ENCODE measurements around the gene PON2.
"Not testable (repeated sequence)": the region's sequence is repeated elsewhere in the genome, so short reads cannot be mapped to it uniquely, and the experiment has no call there.

The PON2 gene

GRCh38 chr7:95389516-95389915, 45.3 kb downstream of the PON2 start:
- TF ChIP-seq, protein P1, sequence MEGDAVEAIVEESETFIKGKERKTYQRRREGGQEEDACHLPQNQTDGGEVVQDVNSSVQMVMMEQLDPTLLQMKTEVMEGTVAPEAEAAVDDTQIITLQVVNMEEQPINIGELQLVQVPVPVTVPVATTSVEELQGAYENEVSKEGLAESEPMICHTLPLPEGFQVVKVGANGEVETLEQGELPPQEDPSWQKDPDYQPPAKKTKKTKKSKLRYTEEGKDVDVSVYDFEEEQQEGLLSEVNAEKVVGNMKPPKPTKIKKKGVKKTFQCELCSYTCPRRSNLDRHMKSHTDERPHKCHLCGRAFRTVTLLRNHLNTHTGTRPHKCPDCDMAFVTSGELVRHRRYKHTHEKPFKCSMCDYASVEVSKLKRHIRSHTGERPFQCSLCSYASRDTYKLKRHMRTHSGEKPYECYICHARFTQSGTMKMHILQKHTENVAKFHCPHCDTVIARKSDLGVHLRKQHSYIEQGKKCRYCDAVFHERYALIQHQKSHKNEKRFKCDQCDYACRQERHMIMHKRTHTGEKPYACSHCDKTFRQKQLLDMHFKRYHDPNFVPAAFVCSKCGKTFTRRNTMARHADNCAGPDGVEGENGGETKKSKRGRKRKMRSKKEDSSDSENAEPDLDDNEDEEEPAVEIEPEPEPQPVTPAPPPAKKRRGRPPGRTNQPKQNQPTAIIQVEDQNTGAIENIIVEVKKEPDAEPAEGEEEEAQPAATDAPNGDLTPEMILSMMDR (conservative IDR thresholded peaks at IDR 0.05; ENCODE audit: low read depth) = no peak
- H3K27ac ChIP-seq = no peak overlapping the region
- no peak for DNase-seq (ENCODE audit: low spot score)
- ChIA-PET CTCF (interaction anchor here (0.7 kb wide), 1 partner anchor 36 kb away, joined by 3 read pairs; no protein-coding TSS in a partner anchor), POLR2A (ENCODE audit: low non-redundant PET) (no interaction called here)

DNA sequence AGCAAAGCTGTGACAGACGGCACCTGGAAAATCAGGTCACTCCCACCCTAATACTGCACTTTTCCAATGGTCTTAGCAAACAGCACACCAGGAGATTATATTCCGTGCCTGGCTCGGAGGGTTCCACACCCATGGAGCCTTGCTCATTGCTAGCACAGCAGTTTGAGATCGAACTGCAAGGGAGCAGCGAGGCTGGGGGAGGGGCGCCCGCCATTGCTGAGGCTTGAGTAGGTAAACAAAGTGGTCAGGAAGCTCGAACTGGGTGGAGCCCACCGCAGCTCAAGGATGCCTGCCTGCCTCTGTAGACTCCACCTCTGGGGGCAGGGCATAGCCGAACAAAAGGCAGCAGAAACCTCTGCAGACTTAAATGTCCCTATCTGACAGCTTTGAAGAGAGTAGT, 55.4 kb downstream of the PON2 start:
- DNase-seq (ENCODE audit: low spot score); POLR2A ChIA-PET (ENCODE audit: low non-redundant PET); CTCF ChIA-PET; H3K27ac ChIP-seq: not testable (repeated sequence)

DNA sequence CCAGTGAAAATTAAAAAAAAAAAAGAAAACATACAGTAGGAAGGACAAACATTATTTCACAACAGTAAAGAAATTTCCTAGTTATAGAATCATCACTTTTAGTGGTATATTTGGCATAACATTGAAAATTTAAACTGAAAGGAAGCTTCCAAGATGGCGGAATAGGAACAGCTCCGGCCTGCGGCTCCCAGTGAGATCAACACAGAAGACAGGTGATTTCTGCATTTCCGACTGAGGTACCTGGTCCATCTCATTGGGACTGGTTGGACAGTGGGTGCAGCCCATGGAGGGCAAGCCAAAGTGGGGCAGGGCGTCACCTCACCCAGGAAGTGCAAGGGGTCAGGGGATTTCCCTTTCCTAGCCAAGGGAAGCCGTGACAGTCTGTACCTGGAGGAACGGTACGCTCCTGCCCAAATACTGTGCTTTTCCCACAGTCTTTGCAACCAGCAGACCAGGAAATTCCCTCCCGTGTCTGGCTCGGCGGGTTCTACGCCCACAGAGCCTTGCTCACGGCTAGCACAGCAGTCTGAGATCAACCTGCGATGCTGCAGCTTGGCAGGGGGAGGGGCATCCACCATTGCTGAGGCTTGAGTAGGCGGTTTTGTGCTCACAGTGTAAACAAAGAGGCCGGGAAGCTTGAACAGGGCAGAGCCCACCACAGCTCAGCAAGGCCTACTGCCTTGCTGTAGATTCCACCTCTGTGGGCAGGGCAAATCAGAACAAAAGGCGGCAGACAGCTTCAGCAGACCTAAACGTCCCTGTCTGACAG, 58.0 kb downstream of the PON2 start:
- ChIA-PET CTCF (interaction anchor here (0.6 to 0.7 kb wide), 3 partner anchors 658 to 1344 kb away, joined by 3 to 4 read pairs (median 4); no protein-coding TSS in a partner anchor), POLR2A (ENCODE audit: low non-redundant PET) (no interaction called here)
- TF ChIP-seq, protein P1 (conservative IDR thresholded peaks at IDR 0.05; ENCODE audit: low read depth) = no peak
- H3K27ac ChIP-seq = no peak overlapping the region
- DNase-seq (ENCODE audit: low spot score) = no peak

GRCh38 chr7:95375591-95376257, 59.1 kb downstream of the PON2 start:
- ChIA-PET POLR2A (ENCODE audit: low non-redundant PET) (no interaction called here), CTCF (interaction anchor here (0.7 kb wide), 1 partner anchor 657 kb away, joined by 3 read pairs; no protein-coding TSS in a partner anchor)
- TF ChIP-seq, protein P1 (conservative IDR thresholded peaks at IDR 0.05; ENCODE audit: low read depth) = no peak
- DNase-seq (ENCODE audit: low spot score) = no peak
- H3K27ac ChIP-seq = no peak overlapping the region

- CTCF ChIA-PET = no interaction called here
- TF ChIP-seq, protein P1 (conservative IDR thresholded peaks at IDR 0.05; ENCODE audit: low read depth) = no peak
- DNase-seq (ENCODE audit: low spot score) = no peak
- POLR2A ChIA-PET (ENCODE audit: low non-redundant PET) = no interaction called here
- H3K27ac ChIP-seq = no peak overlapping the region
These were observed 61.5 kb downstream of the PON2 start for GRCh38 chr7:95373323-95373722.

DNA sequence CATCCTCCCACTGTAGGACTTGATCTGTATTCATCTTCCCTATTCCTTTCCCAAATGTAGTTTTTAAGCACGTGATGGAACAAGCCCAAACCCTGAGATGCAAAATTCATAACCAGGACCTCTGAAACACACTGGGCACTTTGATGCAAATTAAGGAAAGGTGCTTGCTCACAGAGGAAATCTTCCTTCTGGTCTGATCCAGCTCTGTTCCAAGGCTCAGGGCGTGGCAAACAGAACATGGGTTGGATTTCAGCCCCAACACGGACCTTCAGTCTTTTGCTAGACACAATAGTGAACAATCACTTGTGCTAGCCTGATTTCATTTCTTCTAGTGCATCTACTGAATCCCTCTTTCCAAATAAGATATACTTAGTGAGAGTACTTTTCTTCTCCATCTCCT, 66.6 kb downstream of the PON2 start:
- TF ChIP-seq, protein P1 (conservative IDR thresholded peaks at IDR 0.05; ENCODE audit: low read depth) = no peak
- no peak overlapping the region for H3K27ac ChIP-seq
- ChIA-PET CTCF (no interaction called here), POLR2A (ENCODE audit: low non-redundant PET) (no interaction called here)
- DNase-seq (ENCODE audit: low spot score) = no peak

DNA sequence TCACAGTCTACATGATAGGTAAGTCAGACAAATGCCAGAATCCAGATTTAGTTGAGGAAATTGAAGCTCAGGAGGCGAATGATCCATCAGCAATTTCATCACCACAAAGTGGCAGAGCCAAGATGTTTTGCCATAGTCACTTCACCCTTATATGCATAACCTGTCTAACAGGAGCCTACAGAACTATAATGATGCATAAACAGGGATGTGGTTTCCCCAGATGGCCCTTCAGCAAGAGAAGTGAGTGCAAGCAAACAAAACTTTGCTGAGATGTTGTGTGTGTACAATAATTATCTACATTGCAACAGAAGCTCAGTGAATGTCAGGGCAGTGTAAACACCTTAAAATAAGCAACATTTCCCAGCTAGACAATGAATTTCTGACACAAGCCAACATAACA, 67.2 kb downstream of the PON2 start:
- TF ChIP-seq, protein P1 (conservative IDR thresholded peaks at IDR 0.05; ENCODE audit: low read depth) = no peak
- CTCF ChIA-PET = no interaction called here
- no peak overlapping the region for H3K27ac ChIP-seq
- POLR2A ChIA-PET (ENCODE audit: low non-redundant PET) = no interaction called here
- DNase-seq (ENCODE audit: low spot score) = no peak

Data from RWPE1 (cell line).